GM18909 (cell line): ENCODE results near the gene CRTC3.
A peak's percentile ranks its signal among the peaks of the same experiment; 100 is the strongest.
"Not testable (repeated sequence)": the region's sequence is repeated elsewhere in the genome, so short reads cannot be mapped to it uniquely, and the experiment has no call there.

Experiments used
- ATAC-seq: cut with Tn5 transposase; IDR thresholded peaks from one replicate; pipeline ENCODE4 v1.9.1; 2021; ENCODE audit warnings: mild to moderate bottlenecking; ENCODE audit not compliant: unreplicated experiment, poor library complexity

CRTC3 gene

GRCh38 chr15:90529371-90530249, at the start of gene CRTC3:
Gene CRTC3 (plus strand): TSS chr15:90529923. CDS start chr15:90530072, 149 bp downstream.
- peak; percentile 76 for ATAC-seq

- no peak for ATAC-seq
Measured at GRCh38 chr15:90481023-90481422, 48.7 kb upstream of the CRTC3 start.

GRCh38 chr15:90482124-90483011, 47.4 kb upstream of the CRTC3 start:
- ATAC-seq, result no peak

GRCh38 chr15:90483012-90483307, 46.8 kb upstream of the CRTC3 start:
- ATAC-seq, result no peak

GRCh38 chr15:90483637-90484036, 46.1 kb upstream of the CRTC3 start:
- ATAC-seq, result no peak

GRCh38 chr15:90487186-90487585, 42.5 kb upstream of the CRTC3 start:
- ATAC-seq, result no peak

GRCh38 chr15:90489514-90489913, 40.2 kb upstream of the CRTC3 start:
- ATAC-seq, result no peak

GRCh38 chr15:90489944-90490343, 39.8 kb upstream of the CRTC3 start:
- ATAC-seq, result no peak

- no peak for ATAC-seq
Measured at GRCh38 chr15:90493647-90494046, 36.1 kb upstream of the CRTC3 start.

GRCh38 chr15:90495067-90495466, 34.7 kb upstream of the CRTC3 start:
- ATAC-seq, result no peak

GRCh38 chr15:90496791-90497190, 32.9 kb upstream of the CRTC3 start:
- no peak for ATAC-seq

GRCh38 chr15:90497376-90497775, 32.3 kb upstream of the CRTC3 start:
- no peak for ATAC-seq

- no peak for ATAC-seq
Measured at GRCh38 chr15:90497912-90498311, 31.8 kb upstream of the CRTC3 start.

GRCh38 chr15:90500171-90500570, 29.6 kb upstream of the CRTC3 start:
- no peak for ATAC-seq

GRCh38 chr15:90501898-90502297, 27.8 kb upstream of the CRTC3 start:
- no peak for ATAC-seq

- ATAC-seq, result not testable (repeated sequence)
Measured at GRCh38 chr15:90510781-90511180, 18.9 kb upstream of the CRTC3 start.

- ATAC-seq, result not testable (repeated sequence)
Measured at GRCh38 chr15:90511211-90511618, 18.5 kb upstream of the CRTC3 start.

- ATAC-seq, result no peak
Measured at GRCh38 chr15:90512276-90512675, 17.4 kb upstream of the CRTC3 start.

- no peak for ATAC-seq
Measured at GRCh38 chr15:90512981-90513380, 16.7 kb upstream of the CRTC3 start.

- no peak for ATAC-seq
Measured at GRCh38 chr15:90513448-90513847, 16.3 kb upstream of the CRTC3 start.

GRCh38 chr15:90513893-90514292, 15.8 kb upstream of the CRTC3 start:
- ATAC-seq, result not testable (repeated sequence)
